ENCODE data around the gene P2RY14. TPM values are rescaled to one million over a fixed set of nuclear protein-coding genes. Genes with fewer than 3 reads are reported as not detected.

The P2RY14 gene
- total and polyA plus RNA-seq, 5 donors: 0.39 to 1.9 (median 1.3) TPM

DNA sequence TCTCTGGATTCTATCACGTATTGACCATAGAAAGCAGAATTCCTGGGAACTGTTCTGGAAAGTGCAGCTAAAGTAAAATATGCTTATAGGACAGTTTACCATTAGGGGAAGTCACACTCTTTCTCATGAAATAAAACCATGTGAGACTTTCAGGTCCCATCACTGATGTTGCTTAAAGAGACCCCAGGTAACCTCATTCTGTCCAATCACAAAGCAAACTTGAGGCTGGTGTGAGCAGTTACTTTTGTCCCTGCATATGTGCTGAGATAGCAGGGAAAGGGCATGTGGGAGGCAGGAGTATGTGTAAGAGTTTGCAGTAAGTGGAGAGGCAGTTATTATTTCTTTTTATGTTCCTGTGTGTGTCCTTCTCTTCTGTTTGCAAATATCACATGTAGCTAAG is 22.2 kb upstream of the P2RY14 start:
- Histone ChIP-seq H3K9me3 (ENCODE audit: control insufficient read depth, low read length) (no peaks in the 10 kb centered on the region), H3K27ac (ENCODE audit: low read length) (no peak overlapping the region), H3K27me3 (ENCODE audit: control insufficient read depth, insufficient read depth) (no peaks in the 10 kb centered on the region), H3K4me1 (ENCODE audit: control insufficient read depth, insufficient read depth, low read length) (no peaks in the 10 kb centered on the region), H3K4me3 (ENCODE audit: low read length) (no peak overlapping the region)
- 69% methylated on average over 1 of the region's 1 CpG for WGBS
- intact Hi-C loops (cut with DNase I): no loop called here
- ATAC-seq: no peak
- no peak for DNase-seq

DNA sequence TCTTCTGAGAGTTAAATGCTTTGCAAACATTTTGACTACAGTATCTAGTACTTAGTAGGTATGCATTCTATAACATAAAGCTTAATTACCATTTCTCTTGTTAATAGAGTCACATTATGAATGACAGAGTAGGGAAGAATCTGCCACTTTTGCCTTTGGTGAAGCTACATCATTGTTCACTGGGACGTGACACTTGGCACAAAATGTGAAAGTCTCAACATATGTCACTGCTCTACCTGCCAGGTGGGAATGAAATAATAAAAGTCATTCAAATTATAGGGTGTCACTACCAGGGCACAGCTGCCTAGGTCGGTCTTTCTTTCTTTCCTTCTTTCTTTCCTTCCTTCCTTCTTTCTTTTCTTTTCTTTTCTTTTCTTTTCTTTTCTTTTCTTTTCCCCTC is 20.7 kb upstream of the P2RY14 start:
- Histone ChIP-seq H3K4me3 (ENCODE audit: low read length) (no peak overlapping the region), H3K4me1 (ENCODE audit: control insufficient read depth, insufficient read depth, low read length) (no peaks in the 10 kb centered on the region), H3K9me3 (ENCODE audit: control insufficient read depth, low read length) (no peaks in the 10 kb centered on the region), H3K27ac (ENCODE audit: low read length) (no peak overlapping the region), H3K27me3 (ENCODE audit: control insufficient read depth, insufficient read depth) (no peaks in the 10 kb centered on the region)
- WGBS: 89% methylated on average over 2 of the region's 2 CpGs
- DNase-seq (no peak), ATAC-seq (no peak)
- intact Hi-C loops (cut with DNase I): no loop called here

DNA sequence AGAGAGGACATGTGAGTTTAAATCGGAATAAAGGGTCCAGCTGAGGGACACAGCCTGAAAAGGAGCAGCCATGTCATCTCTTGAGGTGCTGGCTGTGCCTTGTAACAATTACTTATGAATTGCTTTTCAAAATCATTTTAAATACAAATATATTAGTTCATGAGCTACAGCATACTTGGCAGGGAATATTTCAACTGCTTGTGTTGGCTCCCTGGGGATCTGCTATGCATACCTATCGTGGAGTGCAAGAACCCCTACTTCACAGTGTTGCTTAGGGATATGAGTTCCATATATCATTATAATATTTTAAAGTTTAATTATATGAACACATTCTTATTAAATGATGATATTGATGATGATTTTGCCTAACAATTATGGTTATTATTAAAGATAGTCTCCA is 19.1 kb upstream of the P2RY14 start:
- DNase-seq (no peak), ATAC-seq (no peak)
- H3K4me3 ChIP-seq (ENCODE audit: low read length): no peak overlapping the region
- no peaks in the 10 kb centered on the region for H3K9me3 ChIP-seq (ENCODE audit: control insufficient read depth, low read length)
- H3K4me1 ChIP-seq (ENCODE audit: control insufficient read depth, insufficient read depth, low read length): no peaks in the 10 kb centered on the region
- H3K27me3 ChIP-seq (ENCODE audit: control insufficient read depth, insufficient read depth): no peaks in the 10 kb centered on the region
- WGBS: 62% methylated on average over 2 of the region's 2 CpGs
- no peak overlapping the region for H3K27ac ChIP-seq (ENCODE audit: low read length)
- intact Hi-C loops (cut with DNase I): no loop called here

DNA sequence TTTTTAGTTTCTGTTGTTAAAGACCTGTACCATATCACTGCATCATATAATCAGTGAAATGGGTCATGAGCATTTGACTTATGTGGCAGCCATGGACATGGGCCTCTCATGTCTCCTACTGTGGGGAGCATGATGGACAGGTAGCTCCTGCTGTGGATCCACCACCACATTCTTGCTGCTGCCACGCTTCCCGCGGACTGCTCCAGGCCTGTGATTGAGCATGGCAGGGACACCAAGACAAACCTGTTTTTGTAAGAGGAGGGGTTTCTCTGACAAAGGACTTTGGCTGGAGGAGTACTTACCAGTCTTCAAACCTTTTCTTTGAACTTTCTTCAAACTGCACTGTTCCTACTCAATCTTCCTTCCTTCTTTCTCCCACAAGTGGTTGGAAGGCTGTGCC is 17.9 kb upstream of the P2RY14 start:
- ATAC-seq: no peak
- 87% methylated on average over 3 of the region's 3 CpGs for WGBS

DNA sequence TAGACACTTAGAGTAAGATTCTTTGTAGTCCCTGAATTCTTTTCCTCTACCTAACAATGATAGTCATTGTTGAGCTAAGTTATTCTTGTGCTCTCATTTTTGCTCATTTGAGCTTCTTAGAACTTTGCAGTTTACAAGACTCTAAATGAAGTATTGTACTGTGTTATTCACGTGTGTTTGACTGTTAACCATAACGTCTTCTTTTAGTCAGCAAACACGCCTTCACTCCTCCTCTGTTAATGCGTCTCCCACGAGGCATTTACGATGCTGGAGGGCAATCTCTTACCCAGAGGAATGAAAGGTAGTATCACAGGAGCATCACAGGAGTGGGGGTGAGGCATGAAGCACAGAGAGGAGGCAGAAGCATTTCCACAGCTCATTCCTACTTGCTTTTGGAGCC is 14.8 kb upstream of the P2RY14 start:
- Histone ChIP-seq H3K27me3 (ENCODE audit: control insufficient read depth, insufficient read depth) (no peaks in the 10 kb centered on the region), H3K4me1 (ENCODE audit: control insufficient read depth, insufficient read depth, low read length) (no peaks in the 10 kb centered on the region), H3K4me3 (ENCODE audit: low read length) (no peak overlapping the region), H3K9me3 (ENCODE audit: control insufficient read depth, low read length) (no peaks in the 10 kb centered on the region), H3K27ac (ENCODE audit: low read length) (no peak overlapping the region)
- DNase-seq (no peak), ATAC-seq (no peak)
- intact Hi-C loops (cut with DNase I): no loop called here
- WGBS: 77% methylated on average over 6 of the region's 6 CpGs

More for the DNA sequence above, 17.9 kb upstream of the P2RY14 start:
- intact Hi-C loops (cut with DNase I): no loop called here
- Histone ChIP-seq H3K27ac (ENCODE audit: low read length) (no peak overlapping the region), H3K27me3 (ENCODE audit: control insufficient read depth, insufficient read depth) (no peaks in the 10 kb centered on the region), H3K9me3 (ENCODE audit: control insufficient read depth, low read length) (no peaks in the 10 kb centered on the region), H3K4me3 (ENCODE audit: low read length) (no peak overlapping the region), H3K4me1 (ENCODE audit: control insufficient read depth, insufficient read depth, low read length) (no peaks in the 10 kb centered on the region)
- DNase-seq: no peak

DNA sequence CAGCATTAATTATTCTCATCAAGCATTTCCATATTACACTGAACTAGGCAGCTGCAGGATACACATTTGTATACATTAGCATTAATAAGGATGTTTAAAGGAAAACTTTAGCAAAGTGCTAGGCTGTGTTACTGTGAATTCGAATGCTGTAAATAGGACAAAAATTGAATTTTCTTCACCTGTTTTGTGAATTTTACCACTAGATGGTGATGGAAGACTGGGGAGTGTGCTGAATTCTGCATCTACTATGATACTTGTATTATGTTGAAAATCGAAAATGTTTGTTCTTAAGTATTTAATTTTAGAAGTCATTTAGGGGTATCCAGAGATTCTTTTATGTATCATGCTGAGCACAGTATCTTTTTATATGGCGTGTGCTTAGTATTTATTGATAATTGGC is 12.3 kb upstream of the P2RY14 start:
- Histone ChIP-seq H3K4me1 (ENCODE audit: control insufficient read depth, insufficient read depth, low read length) (no peaks in the 10 kb centered on the region), H3K27ac (ENCODE audit: low read length) (no peak overlapping the region), H3K27me3 (ENCODE audit: control insufficient read depth, insufficient read depth) (no peaks in the 10 kb centered on the region), H3K4me3 (ENCODE audit: low read length) (no peak overlapping the region), H3K9me3 (ENCODE audit: control insufficient read depth, low read length) (no peaks in the 10 kb centered on the region)
- intact Hi-C loops (cut with DNase I): no loop called here
- DNase-seq: no peak
- WGBS: 47% methylated on average over 3 of the region's 3 CpGs
- no peak for ATAC-seq

DNA sequence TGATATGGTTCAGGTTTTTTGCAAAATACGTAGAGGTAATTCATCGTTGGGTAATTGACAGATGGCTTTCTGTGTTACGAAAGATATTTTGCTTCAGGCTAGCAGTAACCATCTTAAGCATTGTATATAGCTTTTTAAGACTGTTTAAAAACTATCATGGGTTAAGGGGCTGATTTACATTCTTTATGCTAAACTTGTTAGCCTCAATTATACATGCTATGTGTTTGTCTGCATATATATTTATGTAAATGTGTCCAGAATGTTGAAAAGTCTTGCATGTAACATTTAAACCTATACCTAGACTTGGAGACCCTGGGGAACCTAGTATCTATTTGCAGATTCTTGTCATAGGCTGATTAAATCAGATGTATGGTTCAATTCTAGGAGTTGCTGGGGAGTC is 11.1 kb upstream of the P2RY14 start:
- 61% methylated on average over 3 of the region's 3 CpGs for WGBS

DNA sequence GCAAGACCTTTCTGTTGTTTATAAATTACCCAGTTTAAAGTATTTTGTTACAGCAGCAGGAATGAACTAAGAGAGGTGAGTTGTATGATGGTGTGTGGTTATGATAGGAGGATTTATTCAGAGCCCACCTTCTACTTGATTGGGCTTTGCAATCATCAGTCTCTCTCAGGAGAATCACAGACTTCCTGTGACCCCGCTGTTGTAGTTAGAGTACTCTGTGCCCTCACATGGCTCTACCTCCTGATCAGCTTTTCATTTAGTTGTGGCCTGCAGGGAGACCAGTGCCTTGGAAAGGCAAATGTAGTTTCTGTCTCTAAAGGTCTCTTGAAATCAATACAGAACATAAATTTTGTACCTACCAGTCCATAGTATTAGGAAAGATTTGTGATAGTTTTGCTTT is 7.6 kb upstream of the P2RY14 start:
- Histone ChIP-seq H3K9me3 (ENCODE audit: control insufficient read depth, low read length) (no peaks in the 10 kb centered on the region), H3K4me3 (ENCODE audit: low read length) (no peak overlapping the region), H3K27me3 (ENCODE audit: control insufficient read depth, insufficient read depth) (no peaks in the 10 kb centered on the region), H3K4me1 (ENCODE audit: control insufficient read depth, insufficient read depth, low read length) (no peaks in the 10 kb centered on the region), H3K27ac (ENCODE audit: low read length) (no peak overlapping the region)
- intact Hi-C loops (cut with DNase I): no loop called here
- ATAC-seq: no peak
- DNase-seq: no peak
- 71% methylated on average over 1 of the region's 1 CpG for WGBS

More for the DNA sequence above, 11.1 kb upstream of the P2RY14 start:
- no peaks in the 10 kb centered on the region for H3K27me3 ChIP-seq (ENCODE audit: control insufficient read depth, insufficient read depth)
- DNase-seq (no peak), ATAC-seq (no peak)
- H3K27ac ChIP-seq (ENCODE audit: low read length): no peak overlapping the region
- no peak overlapping the region for H3K4me3 ChIP-seq (ENCODE audit: low read length)
- no peaks in the 10 kb centered on the region for H3K9me3 ChIP-seq (ENCODE audit: control insufficient read depth, low read length)
- intact Hi-C loops (cut with DNase I): no loop called here
- no peaks in the 10 kb centered on the region for H3K4me1 ChIP-seq (ENCODE audit: control insufficient read depth, insufficient read depth, low read length)

DNA sequence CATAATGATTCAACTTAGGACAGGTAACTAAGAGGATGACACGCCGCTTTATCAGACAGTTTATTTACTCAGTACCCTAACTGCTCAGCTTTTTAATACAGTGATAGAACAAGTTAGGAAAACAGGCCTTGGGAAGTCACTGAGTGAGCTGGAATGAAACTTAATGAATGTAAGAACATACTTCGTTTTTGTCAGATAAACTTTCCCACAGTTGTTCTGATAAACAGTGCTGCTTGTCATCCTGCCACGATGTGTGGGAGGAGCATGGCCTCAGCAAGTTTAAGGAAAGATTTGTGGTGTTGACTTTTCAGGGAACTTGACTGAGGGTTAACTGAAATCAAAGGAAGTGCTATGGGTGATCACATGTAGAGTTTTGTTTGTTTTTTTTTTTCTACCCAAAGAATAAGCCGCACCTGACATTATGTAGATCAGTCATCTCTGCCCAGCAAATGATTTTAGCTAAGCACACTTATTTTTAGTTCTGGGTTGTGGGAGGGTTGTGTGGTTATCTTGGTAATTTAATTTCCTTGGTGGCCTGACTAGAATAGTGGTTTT is 5.6 kb upstream of the P2RY14 start:
- Histone ChIP-seq H3K27me3 (ENCODE audit: control insufficient read depth, insufficient read depth) (no peaks in the 10 kb centered on the region), H3K4me3 (ENCODE audit: low read length) (no peak overlapping the region), H3K4me1 (ENCODE audit: control insufficient read depth, insufficient read depth, low read length) (no peaks in the 10 kb centered on the region), H3K27ac (ENCODE audit: low read length) (no peak overlapping the region), H3K9me3 (ENCODE audit: control insufficient read depth, low read length) (no peaks in the 10 kb centered on the region)
- DNase-seq (peak; percentile 45 to 81 (median 65)), ATAC-seq (peak; percentile 66 to 70)
- WGBS: 34% methylated on average over 5 of the region's 5 CpGs
- intact Hi-C loops (cut with DNase I): loop anchor here in 3 of 4 donors (2.0 to 5.0 kb wide), 4 partner anchors 57 to 117 kb away; no protein-coding TSS in a partner anchor

DNA sequence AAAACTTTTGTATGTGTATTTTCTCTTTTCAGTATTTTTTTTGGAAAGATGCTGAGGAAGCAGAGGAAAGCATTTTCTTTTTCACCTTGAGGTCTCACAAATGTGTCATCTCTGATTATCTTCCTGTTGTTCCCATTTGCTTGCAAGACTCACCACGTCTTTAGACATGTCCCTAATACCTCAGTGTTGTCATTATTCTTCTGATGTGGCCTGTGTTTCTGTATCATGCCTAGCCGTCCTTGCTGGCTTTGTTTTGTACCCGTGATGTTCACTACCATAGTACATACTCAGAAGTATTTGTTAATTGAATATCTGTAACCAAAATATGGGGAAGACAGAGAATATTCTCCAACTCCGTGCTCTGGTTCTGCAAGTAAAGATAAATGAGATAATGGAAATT is 5.0 kb upstream of the P2RY14 start:
- no peak for DNase-seq
- Histone ChIP-seq H3K4me3 (ENCODE audit: low read length) (no peak overlapping the region), H3K4me1 (ENCODE audit: control insufficient read depth, insufficient read depth, low read length) (no peaks in the 10 kb centered on the region), H3K27ac (ENCODE audit: low read length) (no peak overlapping the region), H3K9me3 (ENCODE audit: control insufficient read depth, low read length) (no peaks in the 10 kb centered on the region), H3K27me3 (ENCODE audit: control insufficient read depth, insufficient read depth) (no peaks in the 10 kb centered on the region)
- 53% methylated on average over 4 of the region's 4 CpGs for WGBS
- intact Hi-C loops (cut with DNase I): loop anchor here in 3 of 4 donors (2.0 to 5.0 kb wide), 4 partner anchors 56 to 116 kb away; no protein-coding TSS in a partner anchor
- ATAC-seq: no peak

DNA sequence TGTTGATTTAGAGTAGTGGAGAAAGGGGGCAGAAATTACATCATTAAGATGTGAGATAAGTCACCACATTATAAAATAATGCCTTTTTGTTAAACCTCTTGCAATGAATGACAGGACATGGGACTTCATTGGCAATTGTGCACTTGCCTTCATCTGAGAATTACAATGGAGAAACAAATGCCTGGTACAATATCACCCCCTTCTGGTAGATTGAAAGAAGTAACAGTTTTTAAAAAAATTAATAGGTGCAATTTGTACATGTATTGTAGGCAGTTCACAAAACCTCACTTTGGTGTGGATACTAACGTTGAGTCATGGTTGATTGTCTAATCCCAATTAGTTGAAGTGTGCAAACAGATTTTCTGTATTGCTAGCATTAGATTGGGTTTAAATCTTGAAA is 4.6 kb upstream of the P2RY14 start:
- DNase-seq (no peak), ATAC-seq (peak; percentile 43 to 73)
- intact Hi-C loops (cut with DNase I): loop anchor here in 3 of 4 donors (2.0 to 5.0 kb wide), 4 partner anchors 56 to 116 kb away; no protein-coding TSS in a partner anchor
- no peaks in the 10 kb centered on the region for H3K4me1 ChIP-seq (ENCODE audit: control insufficient read depth, insufficient read depth, low read length)
- H3K27ac ChIP-seq (ENCODE audit: low read length): no peak overlapping the region
- 0% methylated on average over 1 of the region's 1 CpG for WGBS
- H3K27me3 ChIP-seq (ENCODE audit: control insufficient read depth, insufficient read depth): no peaks in the 10 kb centered on the region
- no peaks in the 10 kb centered on the region for H3K9me3 ChIP-seq (ENCODE audit: control insufficient read depth, low read length)
- H3K4me3 ChIP-seq (ENCODE audit: low read length): no peak overlapping the region
